ENCODE measurements around the gene INSM1. TPM values are rescaled to one million over a fixed set of nuclear protein-coding genes. Genes with fewer than 3 reads are reported as not detected.

The INSM1 gene
- total RNA-seq (not detected in 2 replicates), polyA plus RNA-seq (not detected in 2 replicates), polyA minus RNA-seq (ENCODE audit: low replicate concordance) (not detected in 2 replicates)
- polyA plus RNA-seq (2012), result not detected in 2 replicates

- H3K27me3 ChIP-seq (ENCODE audit: control insufficient read depth, insufficient read depth, low read length), result peaks cover 77% of the 10 kb centered on the region
- no peaks in the 10 kb centered on the region for H3K4me1 ChIP-seq (ENCODE audit: control insufficient read depth, extremely low read depth, insufficient read depth, low read length)
- H3K4me2 ChIP-seq (ENCODE audit: extremely low read depth, insufficient read depth, low read length), result peak within 1 kb of the TSS; percentile 25
- no peak within 1 kb of the TSS for H3K9ac ChIP-seq (ENCODE audit: insufficient read depth, low read length)
- no peak for DNase-seq (ENCODE audit: low read depth in 2 of 2)
- H3K4me3 ChIP-seq (replicated peaks in 1 of 4; ENCODE audit: control extremely low read depth in 1 of 4, insufficient read depth in 1 of 4, low read depth in 3 of 4, low read length in 4 of 4), result no peak within 1 kb of the TSS
- H3K9me3 ChIP-seq (ENCODE audit: control insufficient read depth, insufficient read depth, low read depth, low read length), result no peaks in the 10 kb centered on the region
- H3K36me3 ChIP-seq (ENCODE audit: control insufficient read depth, insufficient read depth, low read length), result no peaks in the 10 kb centered on the region
- no peak for TF ChIP-seq CTCF (conservative IDR thresholded peaks at IDR 0.05 in 1 of 2, IDR thresholded peaks at IDR 0.05 in 1 of 2; ENCODE audit: low read depth in 1 of 2, low read length in 2 of 2)
- no peaks in the 10 kb centered on the region for H3K79me2 ChIP-seq (ENCODE audit: control insufficient read depth, insufficient read depth, low read length)
- H4K20me1 ChIP-seq (ENCODE audit: control insufficient read depth, extremely low read depth, insufficient read depth, low read length), result no peaks in the 10 kb centered on the region
- H3K27ac ChIP-seq (ENCODE audit: insufficient read depth, low read length), result no peak within 1 kb of the TSS
- H2AFZ ChIP-seq (ENCODE audit: low read length), result no peak within 1 kb of the TSS
Observed at GRCh38 chr20:20367575-20368417, at the start of gene INSM1. Gene INSM1 (plus strand): TSS chr20:20368104. CDS start chr20:20368268, 164 bp downstream.

- Histone ChIP-seq H3K36me3 (ENCODE audit: control insufficient read depth, insufficient read depth, low read length) (no peaks in the 10 kb centered on the region), H3K27me3 (ENCODE audit: control insufficient read depth, insufficient read depth, low read length) (no peaks in the 10 kb centered on the region), H3K4me1 (ENCODE audit: control insufficient read depth, extremely low read depth, insufficient read depth, low read length) (no peaks in the 10 kb centered on the region), H2AFZ (ENCODE audit: low read length) (no peak overlapping the region), H3K27ac (ENCODE audit: insufficient read depth, low read length) (no peak overlapping the region), H3K9me3 (ENCODE audit: control insufficient read depth, insufficient read depth, low read depth, low read length) (no peaks in the 10 kb centered on the region), H3K9ac (ENCODE audit: insufficient read depth, low read length) (no peak overlapping the region), H4K20me1 (ENCODE audit: control insufficient read depth, extremely low read depth, insufficient read depth, low read length) (no peaks in the 10 kb centered on the region), H3K4me2 (ENCODE audit: extremely low read depth, insufficient read depth, low read length) (no peak overlapping the region), H3K79me2 (ENCODE audit: control insufficient read depth, insufficient read depth, low read length) (no peaks in the 10 kb centered on the region), H3K4me3 (replicated peaks in 1 of 4; ENCODE audit: control extremely low read depth in 1 of 4, insufficient read depth in 1 of 4, low read depth in 3 of 4, low read length in 4 of 4) (no peak overlapping the region)
- TF ChIP-seq CTCF (conservative IDR thresholded peaks at IDR 0.05 in 1 of 2, IDR thresholded peaks at IDR 0.05 in 1 of 2; ENCODE audit: low read depth in 1 of 2, low read length in 2 of 2) (no peak), EZH2 (IDR thresholded peaks at IDR 0.05; ENCODE audit: low read length, missing control alignments) (no peak)
- DNase-seq (ENCODE audit: low read depth in 2 of 2), result no peak
Observed at GRCh38 chr20:20318365-20319161, 49.3 kb upstream of the INSM1 start.

GRCh38 chr20:20321134-20321533 is 46.8 kb upstream of the INSM1 start:
- Histone ChIP-seq H2AFZ (ENCODE audit: low read length) (no peak overlapping the region), H3K9me3 (ENCODE audit: control insufficient read depth, insufficient read depth, low read depth, low read length) (no peaks in the 10 kb centered on the region)
- TF ChIP-seq CTCF (conservative IDR thresholded peaks at IDR 0.05 in 1 of 2, IDR thresholded peaks at IDR 0.05 in 1 of 2; ENCODE audit: low read depth in 1 of 2, low read length in 2 of 2) (no peak), EZH2 (IDR thresholded peaks at IDR 0.05; ENCODE audit: low read length, missing control alignments) (no peak)

More at GRCh38 chr20:20321134-20321533, 46.8 kb upstream of the INSM1 start:
- no peak for DNase-seq (ENCODE audit: low read depth in 2 of 2)
- Histone ChIP-seq H3K79me2 (ENCODE audit: control insufficient read depth, insufficient read depth, low read length) (no peaks in the 10 kb centered on the region), H3K4me1 (ENCODE audit: control insufficient read depth, extremely low read depth, insufficient read depth, low read length) (no peaks in the 10 kb centered on the region), H3K36me3 (ENCODE audit: control insufficient read depth, insufficient read depth, low read length) (no peaks in the 10 kb centered on the region), H3K4me3 (replicated peaks in 1 of 4; ENCODE audit: control extremely low read depth in 1 of 4, insufficient read depth in 1 of 4, low read depth in 3 of 4, low read length in 4 of 4) (no peak overlapping the region), H3K4me2 (ENCODE audit: extremely low read depth, insufficient read depth, low read length) (no peak overlapping the region), H3K9ac (ENCODE audit: insufficient read depth, low read length) (no peak overlapping the region), H4K20me1 (ENCODE audit: control insufficient read depth, extremely low read depth, insufficient read depth, low read length) (no peaks in the 10 kb centered on the region), H3K27me3 (ENCODE audit: control insufficient read depth, insufficient read depth, low read length) (no peaks in the 10 kb centered on the region), H3K27ac (ENCODE audit: insufficient read depth, low read length) (no peak overlapping the region)
